HG03025 (cell line): Measurements from ENCODE around the gene PPP1R2B.

Experiments used
- ATAC-seq: cut with Tn5 transposase; IDR thresholded peaks from one replicate; pipeline ENCODE4 v1.9.1; 2021; ENCODE audit warnings: mild to moderate bottlenecking, moderate library complexity; ENCODE audit not compliant: unreplicated experiment, low FRiP score

Gene PPP1R2B

GRCh38 chr5:156870498-156870839 lies 20.4 kb downstream of the PPP1R2B start:
- ATAC-seq, result no peak

GRCh38 chr5:156871212-156871611 lies 21.1 kb downstream of the PPP1R2B start:
- ATAC-seq, result no peak

GRCh38 chr5:156879665-156880285 lies 29.7 kb downstream of the PPP1R2B start:
- ATAC-seq, result peak; percentile 96

GRCh38 chr5:156883316-156883875 lies 33.3 kb downstream of the PPP1R2B start:
- ATAC-seq, result no peak

- ATAC-seq, result no peak
Measured at GRCh38 chr5:156888520-156888919, 38.4 kb downstream of the PPP1R2B start.

- no peak for ATAC-seq
Measured at GRCh38 chr5:156892223-156892622, 42.1 kb downstream of the PPP1R2B start.

GRCh38 chr5:156892864-156893263 lies 42.8 kb downstream of the PPP1R2B start:
- ATAC-seq, result no peak

- ATAC-seq, result peak; percentile 65
Measured at GRCh38 chr5:156893517-156893916, 43.4 kb downstream of the PPP1R2B start.

GRCh38 chr5:156896546-156896945 lies 46.5 kb downstream of the PPP1R2B start:
- no peak for ATAC-seq
